ENCODE data around the gene AIFM3.
"Not testable (repeated sequence)": the region's sequence is repeated elsewhere in the genome, so short reads cannot be mapped to it uniquely, and the experiment has no call there.

The AIFM3 gene

GRCh38 chr22:20996598-20997535 is 29.8 kb downstream of the AIFM3 start:
- DNase-seq (ENCODE audit: low read depth in 1 of 2, low spot score in 1 of 2), result no peak
- no peak for TF ChIP-seq JUND (IDR thresholded peaks at IDR 0.05; ENCODE audit: low read depth)
- in situ Hi-C loops (cut with HindIII; ENCODE audit: low pct_unique_long_range_greater_than_20kb, low sequenced_read_pairs), result no loop called here

- no peak for DNase-seq (ENCODE audit: low read depth in 1 of 2, low spot score in 1 of 2)
- in situ Hi-C loops (cut with HindIII; ENCODE audit: low pct_unique_long_range_greater_than_20kb, low sequenced_read_pairs), result no loop called here
- no peak for TF ChIP-seq JUND (IDR thresholded peaks at IDR 0.05; ENCODE audit: low read depth)
These were observed 30.6 kb downstream of the AIFM3 start for GRCh38 chr22:20997536-20998257.

- DNase-seq (ENCODE audit: low read depth in 1 of 2, low spot score in 1 of 2), result no peak
- in situ Hi-C loops (cut with HindIII; ENCODE audit: low pct_unique_long_range_greater_than_20kb, low sequenced_read_pairs), result no loop called here
These were observed 31.6 kb downstream of the AIFM3 start for GRCh38 chr22:20998411-20999336.

DNA sequence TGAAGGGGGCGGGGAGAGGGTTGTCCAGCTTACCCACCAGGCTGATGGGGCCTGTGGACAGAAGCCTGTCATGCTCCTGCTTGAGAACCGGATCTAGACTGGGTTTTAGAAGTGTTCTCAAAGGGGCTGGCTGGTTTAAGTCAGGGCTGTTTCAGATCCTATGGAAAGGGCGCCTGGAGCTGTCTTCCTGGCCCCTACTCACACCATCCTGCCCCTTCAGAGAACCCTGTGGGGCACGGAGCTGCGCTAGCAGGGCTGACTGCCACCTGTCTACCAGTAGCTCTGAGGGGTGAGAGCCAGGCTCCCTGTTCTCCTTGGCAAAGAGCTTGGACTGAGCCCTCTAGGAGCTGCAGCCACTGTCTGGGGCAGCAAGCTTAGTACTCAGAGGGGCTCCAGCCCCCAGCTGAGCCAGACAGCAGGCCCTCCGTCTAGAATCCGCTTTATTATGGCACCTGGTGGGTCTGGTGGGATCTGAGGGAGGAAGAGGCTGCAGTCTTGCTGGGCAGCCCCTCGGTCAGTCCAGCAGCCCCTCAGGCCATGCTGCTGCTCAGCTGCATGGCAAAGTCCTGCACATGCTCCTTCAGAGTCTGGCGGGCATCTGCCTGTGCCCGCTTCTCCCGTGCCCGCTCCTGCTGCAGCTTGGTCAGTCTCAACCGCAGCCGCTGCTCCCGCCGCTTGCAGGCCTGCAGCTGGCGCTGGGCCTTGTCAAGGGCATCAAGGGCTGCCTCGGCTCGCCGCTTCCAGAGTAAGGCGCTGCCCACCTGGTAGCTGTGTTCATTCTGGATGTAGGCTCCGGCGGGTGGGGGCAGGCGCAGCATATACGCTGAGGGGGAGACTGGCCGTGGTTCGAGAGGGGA is 32.5 kb downstream of the AIFM3 start:
- TF ChIP-seq JUND (IDR thresholded peaks at IDR 0.05; ENCODE audit: low read depth), result no peak
- in situ Hi-C loops (cut with HindIII; ENCODE audit: low pct_unique_long_range_greater_than_20kb, low sequenced_read_pairs), result no loop called here
- no peak for DNase-seq (ENCODE audit: low read depth in 1 of 2, low spot score in 1 of 2)

More at GRCh38 chr22:20998411-20999336, 31.6 kb downstream of the AIFM3 start:
- no peak for TF ChIP-seq JUND (IDR thresholded peaks at IDR 0.05; ENCODE audit: low read depth)

GRCh38 chr22:21000207-21000986 is 33.3 kb downstream of the AIFM3 start:
- no peak for TF ChIP-seq JUND (IDR thresholded peaks at IDR 0.05; ENCODE audit: low read depth)
- DNase-seq (ENCODE audit: low read depth in 1 of 2, low spot score in 1 of 2), result no peak
- in situ Hi-C loops (cut with HindIII; ENCODE audit: low pct_unique_long_range_greater_than_20kb, low sequenced_read_pairs), result no loop called here

- no peak for TF ChIP-seq JUND (IDR thresholded peaks at IDR 0.05; ENCODE audit: low read depth)
- DNase-seq (ENCODE audit: low read depth in 1 of 2, low spot score in 1 of 2), result no peak
- in situ Hi-C loops (cut with HindIII; ENCODE audit: low pct_unique_long_range_greater_than_20kb, low sequenced_read_pairs), result no loop called here
These were observed 34.0 kb downstream of the AIFM3 start for GRCh38 chr22:21000987-21001600.

GRCh38 chr22:21001601-21002325 is 34.7 kb downstream of the AIFM3 start, which contains the start of gene THAP7:
Gene THAP7, minus strand, starts transcription at chr22:21002118. Its CDS starts 207 bp downstream, at chr22:21001911.
- DNase-seq (ENCODE audit: low read depth in 1 of 2, low spot score in 1 of 2), result peak; percentile 81 to 94
- in situ Hi-C loops (cut with HindIII; ENCODE audit: low pct_unique_long_range_greater_than_20kb, low sequenced_read_pairs), result no loop called here
- TF ChIP-seq JUND (IDR thresholded peaks at IDR 0.05; ENCODE audit: low read depth), result no peak

DNA sequence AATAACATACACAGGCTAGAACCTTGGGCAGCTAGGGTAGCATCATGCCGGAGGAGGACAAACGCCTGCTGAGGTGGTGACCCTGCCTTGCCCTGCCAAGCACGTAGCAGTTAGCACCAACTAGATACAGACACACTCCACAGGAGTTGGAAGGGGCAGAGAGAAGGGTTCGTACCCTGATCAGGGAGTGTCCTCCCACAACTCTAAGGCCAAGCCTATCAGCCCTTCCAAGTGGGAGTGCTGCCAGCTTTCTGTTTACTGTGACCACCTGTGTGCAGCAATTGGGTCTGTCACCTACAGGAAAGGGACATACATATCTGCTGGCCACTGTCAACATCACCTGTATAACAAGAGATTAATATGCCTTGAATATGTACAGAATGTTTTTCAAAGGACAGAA is 36.7 kb downstream of the AIFM3 start:
- no peak for TF ChIP-seq JUND (IDR thresholded peaks at IDR 0.05; ENCODE audit: low read depth)
- in situ Hi-C loops (cut with HindIII; ENCODE audit: low pct_unique_long_range_greater_than_20kb, low sequenced_read_pairs), result no loop called here
- DNase-seq (ENCODE audit: low read depth in 1 of 2, low spot score in 1 of 2), result no peak

DNA sequence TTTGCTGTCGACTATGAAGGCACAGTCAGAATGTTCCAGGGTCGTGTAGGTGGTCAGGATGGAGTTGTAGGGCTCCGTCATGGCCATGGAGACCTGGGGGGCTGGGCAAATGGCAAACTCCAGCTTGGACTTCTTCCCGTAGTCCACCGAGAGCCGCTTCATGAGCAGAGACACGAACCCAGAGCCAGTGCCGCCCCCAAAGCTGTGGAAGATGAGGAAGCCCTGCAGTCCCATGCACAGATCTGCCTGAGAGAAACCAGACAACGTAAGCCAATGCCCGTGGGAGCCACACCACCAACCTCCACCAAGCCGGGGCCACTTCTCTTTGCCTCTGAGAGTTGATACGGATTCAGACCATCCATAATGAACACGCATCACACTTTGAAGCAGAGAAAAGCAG is 42.2 kb downstream of the AIFM3 start:
- in situ Hi-C loops (cut with HindIII; ENCODE audit: low pct_unique_long_range_greater_than_20kb, low sequenced_read_pairs); DNase-seq (ENCODE audit: low read depth in 1 of 2, low spot score in 1 of 2): not testable (repeated sequence)

All from T47D (cell line).